Measurements from ENCODE around the gene SSBP3.

Gene SSBP3

GRCh38 chr1:54417123-54417522 lies 10.9 kb upstream of the SSBP3 start:
- TF ChIP-seq CTCF (IDR thresholded peaks at IDR 0.05; ENCODE audit: insufficient read depth, low read depth, low read length, missing control alignments) = no peak

GRCh38 chr1:54416435-54416834 lies 10.2 kb upstream of the SSBP3 start:
- DNase-seq (ENCODE audit: low read depth) = no peak
- TF ChIP-seq CTCF (IDR thresholded peaks at IDR 0.05; ENCODE audit: insufficient read depth, low read depth, low read length, missing control alignments) = no peak
- no peak overlapping the region for H3K4me3 ChIP-seq (ENCODE audit: low read depth, low read length)

More at GRCh38 chr1:54417123-54417522, 10.9 kb upstream of the SSBP3 start:
- H3K4me3 ChIP-seq (ENCODE audit: low read depth, low read length) = no peak overlapping the region
- no peak for DNase-seq (ENCODE audit: low read depth)

- no peak for TF ChIP-seq CTCF (IDR thresholded peaks at IDR 0.05; ENCODE audit: insufficient read depth, low read depth, low read length, missing control alignments)
- no peak overlapping the region for H3K4me3 ChIP-seq (ENCODE audit: low read depth, low read length)
- no peak for DNase-seq (ENCODE audit: low read depth)
Measured at GRCh38 chr1:54415991-54416390, 9.8 kb upstream of the SSBP3 start.

- no peak overlapping the region for H3K4me3 ChIP-seq (ENCODE audit: low read depth, low read length)
- no peak for DNase-seq (ENCODE audit: low read depth)
- no peak for TF ChIP-seq CTCF (IDR thresholded peaks at IDR 0.05; ENCODE audit: insufficient read depth, low read depth, low read length, missing control alignments)
Measured at GRCh38 chr1:54415533-54415932, 9.3 kb upstream of the SSBP3 start.

- H3K4me3 ChIP-seq (ENCODE audit: low read depth, low read length) = no peak overlapping the region
- TF ChIP-seq CTCF (IDR thresholded peaks at IDR 0.05; ENCODE audit: insufficient read depth, low read depth, low read length, missing control alignments) = no peak
- no peak for DNase-seq (ENCODE audit: low read depth)
Measured at GRCh38 chr1:54413732-54414131, 7.5 kb upstream of the SSBP3 start.

- DNase-seq (ENCODE audit: low read depth) = peak; percentile 18
- H3K4me3 ChIP-seq (ENCODE audit: low read depth, low read length) = no peak overlapping the region
- TF ChIP-seq CTCF (IDR thresholded peaks at IDR 0.05; ENCODE audit: insufficient read depth, low read depth, low read length, missing control alignments) = no peak
Measured at GRCh38 chr1:54413295-54413694, 7.1 kb upstream of the SSBP3 start.

- no peak for TF ChIP-seq CTCF (IDR thresholded peaks at IDR 0.05; ENCODE audit: insufficient read depth, low read depth, low read length, missing control alignments)
- no peak overlapping the region for H3K4me3 ChIP-seq (ENCODE audit: low read depth, low read length)
- no peak for DNase-seq (ENCODE audit: low read depth)
Measured at GRCh38 chr1:54410359-54410758, 4.2 kb upstream of the SSBP3 start.
